Measurements from ENCODE around the gene GPR146. TPM values are rescaled to one million over a fixed set of nuclear protein-coding genes. Genes with fewer than 3 reads are reported as not detected.
A peak's percentile ranks its signal among the peaks of the same experiment; 100 is the strongest.

The GPR146 gene
- total and polyA plus RNA-seq, 2 of the 13 experiments (the other 11 are each of a cell fraction or from before 2014, with no cell fraction given) = 2.0 to 15.9 TPM

DNA sequence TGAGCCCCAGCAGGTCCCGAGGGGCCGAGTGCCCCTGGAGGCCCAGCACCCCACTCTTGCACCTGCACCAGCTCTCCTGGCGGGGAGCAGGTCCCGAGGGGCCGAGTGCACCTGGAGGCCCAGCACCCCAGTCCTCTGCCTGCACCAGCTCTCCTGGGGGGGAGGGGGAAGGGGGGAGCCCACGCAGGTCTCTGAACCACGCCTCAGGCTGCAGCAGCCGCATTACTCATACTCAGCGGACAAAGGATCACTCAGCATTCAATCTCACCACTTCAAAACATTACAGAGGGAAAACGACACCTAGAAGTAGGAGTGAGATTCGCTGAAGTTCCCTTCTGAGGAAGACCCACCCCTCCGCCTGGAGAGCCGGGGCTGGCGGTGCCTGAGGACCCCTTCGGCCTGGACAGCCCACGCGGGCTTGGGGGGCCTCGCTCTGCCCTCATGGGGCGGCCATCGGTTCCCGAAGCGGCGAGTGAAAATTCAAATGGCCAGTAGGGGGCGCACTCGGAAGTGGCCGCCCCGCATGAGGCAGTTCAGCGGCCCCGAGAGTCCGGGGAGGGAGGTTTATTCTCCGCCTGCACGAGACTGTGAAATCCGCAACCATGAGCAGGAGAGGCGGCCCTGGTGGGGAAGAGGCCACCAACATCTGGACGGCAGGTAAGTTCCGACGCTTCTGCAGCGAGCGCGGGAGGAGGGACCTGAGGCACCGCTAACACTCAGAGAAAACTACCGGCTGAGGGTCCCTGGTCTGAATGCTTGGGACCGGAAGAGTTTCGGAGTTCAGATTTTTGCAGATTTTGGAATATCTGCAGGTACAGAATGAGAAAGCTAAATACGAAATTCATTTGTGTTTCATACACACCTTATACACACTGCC, 42.5 kb downstream of the GPR146 start (continued):
- TF ChIP-seq ZNF224 (CRISPR knock-in tag; IDR thresholded peaks at IDR 0.05) (peak; percentile 46; the same call in 1 of the 2 replicates), HOXA7 (CRISPR knock-in tag; IDR thresholded peaks at IDR 0.05) (no peak), ISL2 (CRISPR knock-in tag; IDR thresholded peaks at IDR 0.05) (peak; percentile 50), ZNF24 (IDR thresholded peaks at IDR 0.05) (no peak), ZNF670 (CRISPR knock-in tag; IDR thresholded peaks at IDR 0.05; ENCODE audit: borderline replicate concordance) (no peak), MAF1 (CRISPR knock-in tag; IDR thresholded peaks at IDR 0.05; ENCODE audit: borderline replicate concordance) (no peak), ZNF180 (CRISPR knock-in tag; IDR thresholded peaks at IDR 0.05; ENCODE audit: borderline replicate concordance, low read depth) (no peak), ZNF546 (CRISPR knock-in tag; conservative IDR thresholded peaks at IDR 0.05) (no peak), ATF5 (CRISPR knock-in tag; IDR thresholded peaks at IDR 0.05; ENCODE audit: low read depth) (peak; percentile 66; the same call in 1 of the 2 replicates), CAMTA2 (CRISPR knock-in tag; IDR thresholded peaks at IDR 0.05; ENCODE audit: borderline replicate concordance) (no peak), E2F5 (CRISPR knock-in tag; conservative IDR thresholded peaks at IDR 0.05) (no peak), TBL1XR1 (IDR thresholded peaks at IDR 0.05; ENCODE audit: borderline replicate concordance, low read length, partially characterized antibody) (no peak), MTA3 (CRISPR knock-in tag; IDR thresholded peaks at IDR 0.05) (no peak), ZFP36L1 (CRISPR knock-in tag; IDR thresholded peaks at IDR 0.05) (no peak), NKX3-1 (CRISPR knock-in tag; IDR thresholded peaks at IDR 0.05) (no peak; the same call in 1 of the 2 replicates), ATF7-NPFF (CRISPR knock-in tag; IDR thresholded peaks at IDR 0.05; ENCODE audit: low read depth) (no peak; the same call in 1 of the 2 replicates), PHF5A (CRISPR knock-in tag; IDR thresholded peaks at IDR 0.05; ENCODE audit: low read depth, unreplicated experiment) (no peak)
- TF ChIP-seq, protein P1, sequence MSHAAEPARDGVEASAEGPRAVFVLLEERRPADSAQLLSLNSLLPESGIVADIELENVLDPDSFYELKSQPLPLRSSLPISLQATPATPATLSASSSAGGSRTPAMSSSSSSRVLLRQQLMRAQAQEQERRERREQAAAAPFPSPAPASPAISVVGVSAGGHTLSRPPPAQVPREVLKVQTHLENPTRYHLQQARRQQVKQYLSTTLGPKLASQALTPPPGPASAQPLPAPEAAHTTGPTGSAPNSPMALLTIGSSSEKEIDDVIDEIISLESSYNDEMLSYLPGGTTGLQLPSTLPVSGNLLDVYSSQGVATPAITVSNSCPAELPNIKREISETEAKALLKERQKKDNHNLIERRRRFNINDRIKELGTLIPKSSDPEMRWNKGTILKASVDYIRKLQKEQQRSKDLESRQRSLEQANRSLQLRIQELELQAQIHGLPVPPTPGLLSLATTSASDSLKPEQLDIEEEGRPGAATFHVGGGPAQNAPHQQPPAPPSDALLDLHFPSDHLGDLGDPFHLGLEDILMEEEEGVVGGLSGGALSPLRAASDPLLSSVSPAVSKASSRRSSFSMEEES (CRISPR knock-in tag; IDR thresholded peaks at IDR 0.05) = peak; percentile 61; the same call in 1 of the 2 replicates
- TF ChIP-seq, protein P2, sequence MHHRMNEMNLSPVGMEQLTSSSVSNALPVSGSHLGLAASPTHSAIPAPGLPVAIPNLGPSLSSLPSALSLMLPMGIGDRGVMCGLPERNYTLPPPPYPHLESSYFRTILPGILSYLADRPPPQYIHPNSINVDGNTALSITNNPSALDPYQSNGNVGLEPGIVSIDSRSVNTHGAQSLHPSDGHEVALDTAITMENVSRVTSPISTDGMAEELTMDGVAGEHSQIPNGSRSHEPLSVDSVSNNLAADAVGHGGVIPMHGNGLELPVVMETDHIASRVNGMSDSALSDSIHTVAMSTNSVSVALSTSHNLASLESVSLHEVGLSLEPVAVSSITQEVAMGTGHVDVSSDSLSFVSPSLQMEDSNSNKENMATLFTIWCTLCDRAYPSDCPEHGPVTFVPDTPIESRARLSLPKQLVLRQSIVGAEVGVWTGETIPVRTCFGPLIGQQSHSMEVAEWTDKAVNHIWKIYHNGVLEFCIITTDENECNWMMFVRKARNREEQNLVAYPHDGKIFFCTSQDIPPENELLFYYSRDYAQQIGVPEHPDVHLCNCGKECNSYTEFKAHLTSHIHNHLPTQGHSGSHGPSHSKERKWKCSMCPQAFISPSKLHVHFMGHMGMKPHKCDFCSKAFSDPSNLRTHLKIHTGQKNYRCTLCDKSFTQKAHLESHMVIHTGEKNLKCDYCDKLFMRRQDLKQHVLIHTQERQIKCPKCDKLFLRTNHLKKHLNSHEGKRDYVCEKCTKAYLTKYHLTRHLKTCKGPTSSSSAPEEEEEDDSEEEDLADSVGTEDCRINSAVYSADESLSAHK (CRISPR knock-in tag; IDR thresholded peaks at IDR 0.05; ENCODE audit: borderline replicate concordance) = no peak
- TF ChIP-seq, protein P3, sequence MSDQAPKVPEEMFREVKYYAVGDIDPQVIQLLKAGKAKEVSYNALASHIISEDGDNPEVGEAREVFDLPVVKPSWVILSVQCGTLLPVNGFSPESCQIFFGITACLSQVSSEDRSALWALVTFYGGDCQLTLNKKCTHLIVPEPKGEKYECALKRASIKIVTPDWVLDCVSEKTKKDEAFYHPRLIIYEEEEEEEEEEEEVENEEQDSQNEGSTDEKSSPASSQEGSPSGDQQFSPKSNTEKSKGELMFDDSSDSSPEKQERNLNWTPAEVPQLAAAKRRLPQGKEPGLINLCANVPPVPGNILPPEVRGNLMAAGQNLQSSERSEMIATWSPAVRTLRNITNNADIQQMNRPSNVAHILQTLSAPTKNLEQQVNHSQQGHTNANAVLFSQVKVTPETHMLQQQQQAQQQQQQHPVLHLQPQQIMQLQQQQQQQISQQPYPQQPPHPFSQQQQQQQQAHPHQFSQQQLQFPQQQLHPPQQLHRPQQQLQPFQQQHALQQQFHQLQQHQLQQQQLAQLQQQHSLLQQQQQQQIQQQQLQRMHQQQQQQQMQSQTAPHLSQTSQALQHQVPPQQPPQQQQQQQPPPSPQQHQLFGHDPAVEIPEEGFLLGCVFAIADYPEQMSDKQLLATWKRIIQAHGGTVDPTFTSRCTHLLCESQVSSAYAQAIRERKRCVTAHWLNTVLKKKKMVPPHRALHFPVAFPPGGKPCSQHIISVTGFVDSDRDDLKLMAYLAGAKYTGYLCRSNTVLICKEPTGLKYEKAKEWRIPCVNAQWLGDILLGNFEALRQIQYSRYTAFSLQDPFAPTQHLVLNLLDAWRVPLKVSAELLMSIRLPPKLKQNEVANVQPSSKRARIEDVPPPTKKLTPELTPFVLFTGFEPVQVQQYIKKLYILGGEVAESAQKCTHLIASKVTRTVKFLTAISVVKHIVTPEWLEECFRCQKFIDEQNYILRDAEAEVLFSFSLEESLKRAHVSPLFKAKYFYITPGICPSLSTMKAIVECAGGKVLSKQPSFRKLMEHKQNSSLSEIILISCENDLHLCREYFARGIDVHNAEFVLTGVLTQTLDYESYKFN (CRISPR knock-in tag; conservative IDR thresholded peaks at IDR 0.05) = peak; percentile 61

All from HepG2 (cell line).